GM12891 (cell line): ENCODE measurements around the gene ARFRP1.

ENCODE experiments used
- POLR2A ChIP-seq: IDR thresholded peaks from 2 replicates; pipeline ENCODE4 v1.6.1; 2011; ENCODE audit warnings: low read depth, low read length, control low read depth
- POLR2AphosphoS5 ChIP-seq: IDR thresholded peaks from 2 replicates; pipeline ENCODE4 v1.6.1; 2011; ENCODE audit warnings: low read depth, low read length, control low read depth
- TAF1 ChIP-seq: IDR thresholded peaks from 2 replicates; pipeline ENCODE4 v1.6.1; 2011; ENCODE audit warnings: low read depth, low read length, control low read depth

DNA sequence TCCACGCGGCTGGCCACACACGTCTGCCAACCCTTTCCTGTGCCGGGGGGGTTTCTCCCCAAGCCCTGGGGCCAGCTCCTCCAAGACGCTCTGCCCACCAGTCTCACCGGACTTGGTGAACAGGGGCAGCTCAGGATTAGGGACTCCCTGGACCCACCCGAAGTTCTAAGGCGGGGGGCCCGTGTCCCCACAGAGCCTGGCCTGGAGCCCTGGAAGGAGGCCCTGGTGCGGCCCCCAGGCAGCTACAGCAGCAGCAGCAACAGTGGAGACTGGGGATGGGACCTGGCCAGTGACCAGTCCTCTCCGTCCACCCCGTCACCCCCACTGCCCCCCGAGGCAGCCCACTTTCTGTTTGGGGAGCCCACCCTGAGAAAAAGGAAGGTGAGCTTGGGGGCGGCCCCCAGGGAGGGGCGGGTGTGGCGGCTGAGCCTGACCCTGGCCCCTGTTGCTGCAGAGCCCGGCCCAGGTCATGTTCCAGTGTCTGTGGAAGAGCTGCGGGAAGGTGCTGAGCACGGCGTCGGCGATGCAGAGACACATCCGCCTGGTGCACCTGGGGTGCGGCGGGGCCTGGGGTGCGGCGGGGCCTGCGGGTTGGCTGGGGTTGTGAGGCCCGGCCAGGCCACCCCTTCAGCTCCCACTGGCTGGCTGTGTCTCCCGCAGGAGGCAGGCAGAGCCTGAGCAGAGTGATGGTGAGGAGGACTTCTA lies 34.1 kb upstream of the ARFRP1 start:
- TF ChIP-seq POLR2A (no peak), TAF1 (no peak), POLR2AphosphoS5 (no peak)
